ENCODE data around the gene ITPR3. TPM values are rescaled to one million over a fixed set of nuclear protein-coding genes. Genes with fewer than 3 reads are reported as not detected.
"Not testable (repeated sequence)": the region's sequence is repeated elsewhere in the genome, so short reads cannot be mapped to it uniquely, and the experiment has no call there.

The ITPR3 gene
- total RNA-seq, 2 experiments from 2014 or later: 42.6 to 42.9 TPM

GRCh38 chr6:33628401-33628964 lies 7.4 kb downstream of the ITPR3 start:
- Mint-ChIP-seq H3K36me3 (ENCODE audit: low read depth) (peaks cover 32% of the 10 kb centered on the region), H3K4me3 (no peak overlapping the region), H3K27me3 (no peaks in the 10 kb centered on the region), H3K9me3 (ENCODE audit: low read depth) (no peaks in the 10 kb centered on the region), H3K4me1 (peaks cover 66% of the 10 kb centered on the region), H3K27ac (no peak overlapping the region)
- no peak for DNase-seq
- ChIA-PET POLR2A (no interaction called here), CTCF (no interaction called here)
- intact Hi-C loops (cut with DNase I, micrococcal nuclease): no loop called here
- no peak for ATAC-seq

DNA sequence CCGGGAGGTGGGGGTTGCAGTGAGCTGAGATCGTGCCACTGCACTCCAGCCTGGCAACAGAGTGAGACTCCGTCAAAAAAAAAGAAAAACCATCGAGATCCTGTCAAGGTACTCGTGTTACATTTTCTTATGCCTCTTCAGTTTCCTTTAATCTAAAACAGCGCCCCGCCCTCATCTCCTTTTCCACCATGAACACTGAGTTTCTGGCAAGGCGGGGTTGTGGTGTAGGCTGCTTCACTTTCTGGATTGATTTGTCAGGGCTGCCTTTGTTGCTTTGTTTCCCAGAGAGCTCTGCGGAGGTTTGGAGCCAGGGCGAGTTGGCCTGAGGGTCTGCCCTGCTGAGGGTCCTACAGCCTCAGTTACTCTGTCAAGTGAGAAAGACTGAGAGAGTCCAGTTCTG lies 8.9 kb downstream of the ITPR3 start:
- H3K36me3 Mint-ChIP-seq (ENCODE audit: low read depth): peaks cover 24% of the 10 kb centered on the region
- POLR2A ChIA-PET: no interaction called here
- H3K4me3 Mint-ChIP-seq: no peak overlapping the region
- no peaks in the 10 kb centered on the region for H3K27me3 Mint-ChIP-seq
- peak; percentile 20 for ATAC-seq
- H3K9me3 Mint-ChIP-seq (ENCODE audit: low read depth): no peaks in the 10 kb centered on the region
- CTCF ChIA-PET: interaction anchor here (1.1 kb wide), 1 partner anchor 18 kb away, joined by 3 read pairs; no protein-coding TSS in a partner anchor
- peak; percentile 59 for DNase-seq
- no peak overlapping the region for H3K27ac Mint-ChIP-seq
- intact Hi-C loops (cut with DNase I, micrococcal nuclease): no loop called here
- H3K4me1 Mint-ChIP-seq: peaks cover 63% of the 10 kb centered on the region

DNA sequence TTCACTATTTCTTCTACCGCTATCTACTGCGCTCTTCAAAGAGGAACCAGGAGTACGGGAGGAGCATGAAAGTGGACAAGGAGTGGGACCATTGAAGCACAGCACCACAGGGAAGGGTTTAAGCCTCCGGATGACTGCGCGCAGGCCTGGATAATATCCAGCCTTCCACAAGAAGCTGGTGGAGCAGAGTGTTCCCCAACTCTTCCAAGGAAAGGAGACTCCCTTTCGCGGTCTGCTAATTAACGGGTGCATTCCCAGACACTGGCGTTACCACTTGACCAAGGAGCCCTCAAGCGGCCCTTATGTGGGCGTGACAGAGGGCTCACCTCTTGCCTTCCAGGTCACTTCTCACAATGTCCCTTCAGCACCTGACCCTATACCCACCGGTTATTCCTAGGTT lies 10.4 kb downstream of the ITPR3 start:
- DNase-seq; intact Hi-C loops (cut with DNase I, micrococcal nuclease); H3K4me3 Mint-ChIP-seq; H3K9me3 Mint-ChIP-seq (ENCODE audit: low read depth); ATAC-seq; H3K27me3 Mint-ChIP-seq; H3K27ac Mint-ChIP-seq; POLR2A ChIA-PET: not testable (repeated sequence)
- H3K4me1 Mint-ChIP-seq: peaks cover 64% of the 10 kb centered on the region
- H3K36me3 Mint-ChIP-seq (ENCODE audit: low read depth): peaks cover 26% of the 10 kb centered on the region
- CTCF ChIA-PET: interaction anchor here (0.9 to 2.0 kb wide), 3 partner anchors 10 to 69 kb away, joined by 3 to 10 read pairs (median 8); partner anchors contain the start of gene ITPR3

- ATAC-seq: no peak
Observed at GRCh38 chr6:33631971-33632557, 10.9 kb downstream of the ITPR3 start.

GRCh38 chr6:33632558-33633039 lies 11.5 kb downstream of the ITPR3 start:
- H3K9me3 Mint-ChIP-seq (ENCODE audit: low read depth): no peaks in the 10 kb centered on the region
- H3K4me1 Mint-ChIP-seq: peaks cover 64% of the 10 kb centered on the region
- intact Hi-C loops (cut with DNase I, micrococcal nuclease): loop anchor here (1.0 to 2.0 kb wide), 4 partner anchors 47 to 79 kb away; partner anchors contain the start of gene UQCC2 (in 1 of the 2)
- peak; percentile 75 for ATAC-seq
- DNase-seq: peak; percentile 77
- H3K36me3 Mint-ChIP-seq (ENCODE audit: low read depth): peaks cover 27% of the 10 kb centered on the region
- H3K4me3 Mint-ChIP-seq: peak overlapping the region; percentile 51
- POLR2A ChIA-PET: interaction anchor here (0.5 kb wide), 1 partner anchor 12 kb away, joined by 3 read pairs; no protein-coding TSS in a partner anchor
- H3K27ac Mint-ChIP-seq: no peak overlapping the region
- H3K27me3 Mint-ChIP-seq: no peaks in the 10 kb centered on the region
- CTCF ChIA-PET: interaction anchor here (0.5 to 2.0 kb wide), 8 partner anchors 11 to 113 kb away, joined by 3 to 10 read pairs (median 4); partner anchors contain the start of gene ITPR3

More at GRCh38 chr6:33631971-33632557, 10.9 kb downstream of the ITPR3 start:
- Mint-ChIP-seq H3K27me3 (no peaks in the 10 kb centered on the region), H3K9me3 (ENCODE audit: low read depth) (no peaks in the 10 kb centered on the region), H3K4me3 (no peak overlapping the region), H3K4me1 (peaks cover 67% of the 10 kb centered on the region), H3K27ac (no peak overlapping the region), H3K36me3 (ENCODE audit: low read depth) (peaks cover 27% of the 10 kb centered on the region)
- POLR2A ChIA-PET: interaction anchor here (0.5 kb wide), 1 partner anchor 11 kb away, joined by 3 read pairs; no protein-coding TSS in a partner anchor
- CTCF ChIA-PET: interaction anchor here (0.5 to 2.0 kb wide), 7 partner anchors 10 to 113 kb away, joined by 3 to 10 read pairs (median 3); partner anchors contain the start of gene ITPR3
- intact Hi-C loops (cut with DNase I, micrococcal nuclease): loop anchor here (1.0 to 2.0 kb wide), 3 partner anchors 47 to 69 kb away; no protein-coding TSS in a partner anchor
- DNase-seq: no peak

DNA sequence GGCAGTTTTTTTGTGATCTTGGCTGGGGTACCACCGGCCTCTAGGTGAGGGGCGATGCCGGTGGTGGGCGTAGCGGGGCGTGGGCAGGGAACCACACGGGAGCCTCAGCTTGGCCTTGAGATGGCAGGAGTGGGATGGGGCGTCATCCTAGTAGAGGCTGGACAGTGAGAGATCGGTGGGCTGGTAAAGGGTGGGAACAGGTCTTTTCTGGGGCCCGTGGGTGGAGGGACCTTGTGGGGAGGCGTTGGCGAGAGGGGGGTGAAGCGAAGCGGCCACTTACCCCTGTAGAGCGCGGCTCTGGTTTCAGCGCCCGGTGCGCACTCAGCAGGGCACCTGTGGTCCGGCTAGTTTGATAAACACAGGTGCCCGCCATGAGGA lies 12.0 kb downstream of the ITPR3 start:
- ChIA-PET CTCF (interaction anchor here (0.6 to 2.0 kb wide), 6 partner anchors 11 to 68 kb away, joined by 3 to 10 read pairs (median 4); partner anchors contain the start of gene ITPR3), POLR2A (no interaction called here)
- Mint-ChIP-seq H3K4me3 (peak overlapping the region; percentile 51), H3K36me3 (ENCODE audit: low read depth) (peaks cover 27% of the 10 kb centered on the region), H3K27ac (no peak overlapping the region), H3K4me1 (peaks cover 64% of the 10 kb centered on the region), H3K9me3 (ENCODE audit: low read depth) (no peaks in the 10 kb centered on the region), H3K27me3 (no peaks in the 10 kb centered on the region)
- no peak for ATAC-seq
- no peak for DNase-seq
- intact Hi-C loops (cut with DNase I, micrococcal nuclease): loop anchor here (1.0 to 2.0 kb wide), 3 partner anchors 48 to 78 kb away; partner anchors contain the start of gene UQCC2 (in 1 of the 2)

GRCh38 chr6:33633462-33634158 lies 12.5 kb downstream of the ITPR3 start:
- H3K4me3 Mint-ChIP-seq: peak overlapping the region; percentile 71
- intact Hi-C loops (cut with DNase I, micrococcal nuclease): loop anchor here (1.0 to 2.0 kb wide), 3 partner anchors 49 to 78 kb away; partner anchors contain the start of gene UQCC2 (in 1 of the 2)
- ATAC-seq (peak; percentile 78), DNase-seq (peak; percentile 68)
- CTCF ChIA-PET: interaction anchor here (0.8 to 2.0 kb wide), 4 partner anchors 12 to 46 kb away, joined by 3 to 8 read pairs (median 4); partner anchors contain the start of gene ITPR3
- H3K36me3 Mint-ChIP-seq (ENCODE audit: low read depth): peaks cover 30% of the 10 kb centered on the region
- H3K27ac Mint-ChIP-seq: peak overlapping the region; percentile 42
- H3K9me3 Mint-ChIP-seq (ENCODE audit: low read depth): no peaks in the 10 kb centered on the region
- POLR2A ChIA-PET: no interaction called here
- peaks cover 64% of the 10 kb centered on the region for H3K4me1 Mint-ChIP-seq
- H3K27me3 Mint-ChIP-seq: no peaks in the 10 kb centered on the region

DNA sequence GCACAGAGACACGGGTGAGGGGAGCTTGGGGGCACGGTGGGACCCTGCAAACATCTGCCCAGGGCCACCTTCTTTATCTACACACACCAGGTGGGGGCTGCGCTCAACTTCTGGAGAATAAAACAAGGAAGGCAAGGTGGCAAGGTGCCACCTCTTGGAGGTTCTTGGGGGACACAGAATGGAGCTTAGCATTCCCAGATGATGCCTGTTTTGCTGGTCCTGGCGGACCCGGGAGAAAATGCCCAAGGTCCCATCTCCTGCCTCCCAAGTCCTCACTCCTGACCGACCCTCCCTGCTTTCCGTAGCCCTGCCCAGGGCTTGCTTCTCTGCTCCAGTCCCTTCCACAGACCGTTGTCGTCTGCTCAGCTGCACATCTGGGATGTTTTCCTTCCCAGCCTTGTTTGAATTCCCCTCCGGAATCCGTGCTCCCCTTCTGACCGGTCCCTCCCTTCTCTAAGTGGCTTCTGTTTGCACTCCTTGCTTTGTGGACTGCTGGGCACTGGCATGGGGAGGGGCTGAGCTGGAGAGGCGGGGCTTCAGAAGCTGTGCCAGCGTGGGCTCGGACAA lies 13.1 kb downstream of the ITPR3 start:
- H3K27ac Mint-ChIP-seq: no peak overlapping the region
- no peaks in the 10 kb centered on the region for H3K9me3 Mint-ChIP-seq (ENCODE audit: low read depth)
- intact Hi-C loops (cut with DNase I, micrococcal nuclease): no loop called here
- peaks cover 62% of the 10 kb centered on the region for H3K4me1 Mint-ChIP-seq
- peaks cover 32% of the 10 kb centered on the region for H3K36me3 Mint-ChIP-seq (ENCODE audit: low read depth)
- ATAC-seq: no peak
- ChIA-PET CTCF (interaction anchor here (1.0 kb wide), 1 partner anchor 26 kb away, joined by 3 read pairs; no protein-coding TSS in a partner anchor), POLR2A (interaction anchor here (0.7 kb wide), 1 partner anchor 175 kb away, joined by 3 read pairs; no protein-coding TSS in a partner anchor)
- peak overlapping the region; percentile 71 for H3K4me3 Mint-ChIP-seq
- H3K27me3 Mint-ChIP-seq: no peaks in the 10 kb centered on the region
- DNase-seq: no peak

DNA sequence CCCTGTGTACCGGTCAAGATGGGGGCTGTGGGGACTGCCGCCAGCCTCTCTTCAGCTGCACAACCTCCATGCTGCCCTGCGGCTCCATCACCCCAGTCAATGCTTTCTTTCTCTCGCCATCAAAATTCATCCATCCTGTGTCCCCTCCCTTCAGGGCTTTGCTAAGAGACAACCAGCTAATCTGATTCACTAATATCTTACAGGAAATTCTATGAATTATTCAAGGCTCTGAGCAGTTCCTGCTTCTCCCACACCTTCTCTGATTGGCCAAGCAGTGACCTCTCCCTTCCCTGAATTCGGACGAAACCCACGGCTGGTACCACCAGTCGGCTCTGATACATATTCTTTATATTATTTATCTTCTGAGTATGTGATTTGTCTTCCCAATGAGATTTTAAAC lies 13.8 kb downstream of the ITPR3 start:
- no peak for DNase-seq
- intact Hi-C loops (cut with DNase I, micrococcal nuclease): no loop called here
- Mint-ChIP-seq H3K36me3 (ENCODE audit: low read depth) (peaks cover 32% of the 10 kb centered on the region), H3K4me1 (peaks cover 63% of the 10 kb centered on the region), H3K9me3 (ENCODE audit: low read depth) (no peaks in the 10 kb centered on the region), H3K27ac (no peak overlapping the region), H3K27me3 (no peaks in the 10 kb centered on the region), H3K4me3 (peak overlapping the region; percentile 29)
- POLR2A ChIA-PET: interaction anchor here (0.7 kb wide), 1 partner anchor 176 kb away, joined by 3 read pairs; no protein-coding TSS in a partner anchor
- CTCF ChIA-PET: interaction anchor here (1.0 to 1.2 kb wide), 2 partner anchors 27 to 66 kb away, joined by 3 read pairs; no protein-coding TSS in a partner anchor
- ATAC-seq: no peak

- Mint-ChIP-seq H3K36me3 (ENCODE audit: low read depth) (peaks cover 28% of the 10 kb centered on the region), H3K4me3 (no peak overlapping the region), H3K4me1 (peaks cover 53% of the 10 kb centered on the region), H3K9me3 (ENCODE audit: low read depth) (no peaks in the 10 kb centered on the region), H3K27me3 (no peaks in the 10 kb centered on the region), H3K27ac (no peak overlapping the region)
- ChIA-PET POLR2A (no interaction called here), CTCF (interaction anchor here (1.3 kb wide), 1 partner anchor 65 kb away, joined by 3 read pairs; no protein-coding TSS in a partner anchor)
- DNase-seq (no peak), ATAC-seq (no peak)
- intact Hi-C loops (cut with DNase I, micrococcal nuclease): no loop called here
Observed at GRCh38 chr6:33636655-33637054, 15.5 kb downstream of the ITPR3 start.

Measured in activated CD4-positive, alpha-beta T cell treated with anti-CD3 and anti-CD28 coated beads for 36 hours (primary cell).